ENCODE results near the gene CSH2.

CSH2 gene

GRCh38 chr17:63854709-63855108 lies 18.8 kb downstream of the CSH2 start:
- DNase-seq (ENCODE audit: low read depth), result no peak

GRCh38 chr17:63853260-63853659 lies 20.2 kb downstream of the CSH2 start:
- no peak for DNase-seq (ENCODE audit: low read depth)

DNA sequence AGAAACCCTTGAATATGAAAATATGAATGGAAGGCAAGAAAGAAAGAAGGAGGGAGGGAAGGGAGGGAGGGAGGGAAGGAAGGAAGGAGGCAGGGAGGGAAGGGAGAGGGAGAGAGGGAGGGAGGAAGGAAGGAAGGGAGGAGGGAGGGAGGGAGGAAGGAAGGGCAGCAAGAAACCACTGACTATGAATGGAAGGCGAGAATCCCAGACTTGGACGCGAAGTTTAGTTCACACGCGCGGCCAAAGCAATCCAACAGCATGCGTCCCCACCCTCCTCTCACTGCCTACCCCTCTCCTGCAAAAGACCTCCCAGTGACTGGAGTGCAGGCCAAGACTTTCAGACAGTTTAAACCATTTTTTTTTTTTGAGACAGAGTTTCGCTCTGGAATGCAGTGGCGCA lies 23.1 kb downstream of the CSH2 start:
- DNase-seq (ENCODE audit: low read depth), result no peak

DNA sequence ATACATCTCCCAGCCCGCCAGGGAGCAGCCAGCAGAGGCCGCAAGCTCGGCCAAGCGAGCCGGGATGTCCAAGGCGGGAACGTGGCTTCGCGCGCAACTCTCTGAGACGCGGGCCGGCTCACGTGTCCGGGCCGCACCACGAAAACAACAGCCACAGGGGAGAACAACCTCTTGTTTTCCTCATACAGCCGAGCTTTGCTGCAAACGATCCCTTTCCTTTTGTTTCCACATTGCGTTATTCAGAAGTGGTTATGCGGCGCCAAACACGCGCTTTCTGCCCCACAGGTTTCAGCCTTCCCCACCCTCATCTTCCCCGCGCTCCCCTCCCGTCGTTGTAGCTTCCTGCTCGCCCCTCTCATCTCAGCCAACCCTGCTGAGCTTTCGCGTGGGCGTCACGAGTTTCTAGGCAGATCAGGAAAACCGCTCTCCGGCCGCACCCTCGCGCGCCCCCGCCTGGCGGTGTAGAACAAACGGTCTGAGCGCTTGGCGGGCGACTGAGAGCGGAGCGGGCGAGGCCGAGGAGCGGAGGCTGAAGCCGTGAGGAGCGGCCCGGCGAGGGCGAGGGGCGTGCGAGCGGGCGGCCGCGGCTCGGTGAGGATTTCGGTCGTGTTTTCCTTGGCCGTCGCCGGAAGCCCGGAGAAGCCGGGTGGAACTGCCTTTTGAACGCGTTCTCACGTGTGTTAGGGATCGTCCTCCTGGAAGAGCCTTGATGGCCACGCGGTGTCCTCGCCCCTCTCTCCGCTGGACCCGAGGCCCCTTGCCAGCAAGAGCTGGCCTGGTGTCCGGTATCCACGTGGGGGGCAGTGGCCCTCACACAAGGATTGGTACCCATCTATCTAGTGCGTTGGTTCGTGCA lies 24.4 kb downstream of the CSH2 start:
- DNase-seq (ENCODE audit: low read depth), result peak; percentile 87

DNA sequence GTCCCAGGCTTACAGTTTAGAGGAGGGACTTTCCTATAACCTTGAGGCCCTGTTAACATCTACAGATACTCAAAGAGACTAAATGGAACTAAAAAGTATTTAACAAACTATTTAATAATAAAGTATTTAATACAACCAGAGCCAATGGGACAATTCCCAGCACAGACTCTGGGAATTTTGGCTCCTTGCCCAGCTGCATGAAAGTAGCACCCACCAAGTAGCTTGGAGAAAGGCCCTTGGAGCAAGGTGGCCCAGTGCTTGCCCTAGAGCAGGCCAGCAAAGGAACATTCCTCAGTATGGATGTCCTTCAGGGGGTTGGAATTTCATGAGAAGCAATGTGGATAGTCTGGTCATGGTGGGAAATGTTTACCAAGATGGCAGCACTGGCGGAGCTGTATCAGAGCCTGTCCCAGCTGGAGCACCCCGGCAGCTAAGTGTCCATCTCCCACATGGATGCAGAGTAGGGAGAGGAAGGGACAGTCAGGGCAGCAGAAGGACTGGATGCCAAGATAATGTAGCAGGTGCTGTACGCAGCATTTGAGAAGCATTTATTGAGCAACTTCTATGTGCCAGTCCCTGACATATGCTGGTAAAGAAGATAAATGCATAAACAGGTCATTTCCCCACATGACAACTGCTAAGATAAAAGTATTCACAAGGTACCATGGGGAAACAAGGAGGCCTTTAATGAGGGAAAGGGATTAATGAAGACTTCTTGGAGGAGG lies 25.8 kb downstream of the CSH2 start:
- no peak for DNase-seq (ENCODE audit: low read depth)

- DNase-seq (ENCODE audit: low read depth), result no peak
These were observed 28.0 kb downstream of the CSH2 start for GRCh38 chr17:63845509-63845908.

DNA sequence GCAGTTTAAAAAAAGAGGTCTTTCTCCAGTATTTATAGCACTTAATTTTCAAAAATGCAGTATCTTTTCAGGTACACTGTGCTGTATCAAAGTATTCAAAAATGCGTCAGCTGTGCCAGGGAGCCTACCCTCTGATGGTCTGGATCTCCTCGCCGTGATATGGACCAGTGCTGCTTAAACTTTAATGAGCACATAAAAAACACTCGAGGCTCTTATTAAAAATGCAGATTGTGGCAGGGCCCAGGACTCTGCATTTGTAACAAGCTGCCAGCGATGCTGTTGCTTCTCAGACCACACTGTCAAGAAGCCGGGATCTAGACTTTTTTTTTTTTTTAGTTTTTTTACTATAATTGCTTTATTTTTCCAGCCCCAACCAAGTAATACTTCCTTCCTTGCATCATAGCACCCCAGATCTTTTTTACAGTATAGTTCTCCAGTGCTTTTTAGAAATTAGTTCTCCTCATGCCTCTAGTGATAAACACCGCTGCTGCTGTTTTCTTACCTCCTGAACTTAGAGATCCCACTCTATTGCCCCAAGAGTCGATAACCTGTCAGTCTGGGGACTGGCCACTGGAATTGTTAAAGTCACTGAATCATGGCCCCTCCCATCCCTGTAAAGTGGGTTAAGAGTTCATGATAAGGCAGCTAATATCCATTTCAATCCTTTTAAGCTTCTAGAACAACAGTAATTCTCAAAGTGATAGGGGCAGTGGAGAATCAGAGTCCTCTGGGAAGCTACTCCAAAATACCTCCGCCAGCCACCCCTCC lies 29.4 kb downstream of the CSH2 start:
- DNase-seq (ENCODE audit: low read depth), result no peak

DNA sequence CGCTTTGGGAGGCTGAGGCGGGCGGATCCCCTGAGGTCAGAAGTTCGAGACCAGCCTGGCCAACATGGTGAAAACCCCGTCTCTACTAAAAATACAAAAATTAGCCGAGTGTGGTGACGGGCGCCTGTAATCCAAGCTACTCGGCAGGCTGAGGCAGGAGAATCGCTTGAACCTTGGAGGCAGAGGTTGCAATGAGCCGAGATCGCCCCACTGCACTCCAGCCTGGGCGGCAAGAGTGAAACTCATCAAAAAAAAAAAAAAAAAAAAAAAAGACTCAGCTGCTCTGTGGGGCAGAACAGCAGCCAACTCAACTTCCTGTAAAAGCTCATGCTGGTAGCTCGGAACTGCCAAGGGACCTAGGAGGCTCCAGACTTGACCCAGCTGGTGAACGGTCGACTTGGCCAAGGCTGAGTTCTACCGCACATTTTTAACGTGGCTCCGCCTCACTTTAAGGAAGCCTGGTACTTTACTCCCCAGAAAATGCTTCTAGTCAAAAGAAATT lies 30.0 kb downstream of the CSH2 start:
- peak; percentile 52 for DNase-seq (ENCODE audit: low read depth)

- peak; percentile 97 for DNase-seq (ENCODE audit: low read depth)
These were observed 30.7 kb downstream of the CSH2 start, which contains the start of gene SMARCD2 for GRCh38 chr17:63842540-63843386. SMARCD2 (minus strand) TSS chr17:63842685; CDS start chr17:63842674, 11 bp downstream.

DNA sequence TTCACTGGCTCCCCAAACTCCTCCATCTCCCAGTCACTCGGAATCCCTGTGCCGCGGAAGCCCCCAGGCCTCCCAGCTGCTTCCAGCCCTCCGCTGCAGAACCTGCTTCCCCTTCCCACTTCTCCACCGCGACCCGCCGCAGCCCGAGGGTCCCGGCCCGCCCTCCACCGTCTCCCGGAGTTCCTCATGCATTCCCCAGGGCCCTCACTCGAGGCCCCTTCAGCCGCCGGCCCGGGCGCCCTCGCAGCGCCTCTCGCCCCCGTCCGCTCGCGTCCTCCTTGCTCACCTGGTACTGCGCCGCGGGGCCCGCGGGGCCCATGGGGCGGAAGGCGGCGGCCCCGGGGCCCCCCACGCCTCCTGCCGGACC lies 31.3 kb downstream of the CSH2 start:
- peak; percentile 45 for DNase-seq (ENCODE audit: low read depth)

- DNase-seq (ENCODE audit: low read depth), result no peak
These were observed 31.9 kb downstream of the CSH2 start for GRCh38 chr17:63841350-63842172.

- DNase-seq (ENCODE audit: low read depth), result no peak
These were observed 32.7 kb downstream of the CSH2 start for GRCh38 chr17:63840591-63841349.

- no peak for DNase-seq (ENCODE audit: low read depth)
These were observed 34.8 kb downstream of the CSH2 start for GRCh38 chr17:63838631-63839171.

DNA sequence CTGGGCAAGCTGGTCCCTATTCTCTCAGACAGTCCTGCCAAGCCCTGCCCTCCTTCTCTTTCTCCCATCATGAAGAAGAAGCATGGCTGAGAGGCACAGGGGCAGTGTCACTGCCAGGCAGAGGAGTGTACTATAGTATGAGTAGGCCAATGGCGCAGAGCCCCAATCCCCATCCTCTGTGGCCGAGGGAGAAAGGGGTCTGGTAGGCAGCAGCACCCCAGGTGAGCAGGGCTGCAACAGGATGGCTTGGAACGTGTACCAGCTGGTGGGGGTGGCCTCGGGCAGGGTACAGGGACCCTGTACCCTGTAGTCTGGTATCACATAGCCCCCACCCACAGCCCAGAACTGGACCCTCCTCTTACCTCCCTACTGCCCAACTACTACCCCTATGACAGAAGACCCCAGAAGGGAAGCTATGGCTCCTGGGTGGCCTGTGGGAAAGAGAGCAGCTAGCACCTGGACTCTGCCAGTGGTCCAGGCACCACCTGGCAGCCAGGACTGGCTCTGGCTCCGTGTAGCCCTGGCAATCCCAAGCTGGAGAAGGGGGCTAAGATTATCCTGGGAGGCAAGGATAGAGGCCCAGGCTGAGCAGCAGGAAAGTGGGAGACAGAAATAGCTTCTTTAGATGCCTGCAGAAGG lies 35.4 kb downstream of the CSH2 start:
- DNase-seq (ENCODE audit: low read depth), result no peak

DNA sequence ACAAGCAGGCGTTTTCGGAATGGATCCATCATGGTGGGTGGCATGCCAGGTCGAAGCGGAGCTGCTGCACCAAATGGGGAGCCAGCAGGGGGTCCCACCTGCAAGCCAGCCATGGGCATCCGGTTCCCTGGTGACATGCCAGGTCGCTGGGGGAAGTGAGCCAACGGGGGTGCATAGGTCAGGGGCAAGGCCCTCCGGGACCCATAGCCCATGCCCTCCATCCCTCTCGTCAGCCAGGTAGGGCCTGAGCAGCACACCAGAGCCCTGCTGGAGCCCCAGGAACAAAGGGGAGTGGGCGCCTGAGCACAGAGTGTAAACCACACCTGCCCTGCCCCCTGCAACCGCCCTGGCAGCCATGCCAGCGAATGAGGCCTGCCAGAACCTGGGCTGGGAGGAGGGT lies 36.0 kb downstream of the CSH2 start:
- no peak for DNase-seq (ENCODE audit: low read depth)

- DNase-seq (ENCODE audit: low read depth), result no peak
These were observed 36.7 kb downstream of the CSH2 start for GRCh38 chr17:63836811-63837210.

DNA sequence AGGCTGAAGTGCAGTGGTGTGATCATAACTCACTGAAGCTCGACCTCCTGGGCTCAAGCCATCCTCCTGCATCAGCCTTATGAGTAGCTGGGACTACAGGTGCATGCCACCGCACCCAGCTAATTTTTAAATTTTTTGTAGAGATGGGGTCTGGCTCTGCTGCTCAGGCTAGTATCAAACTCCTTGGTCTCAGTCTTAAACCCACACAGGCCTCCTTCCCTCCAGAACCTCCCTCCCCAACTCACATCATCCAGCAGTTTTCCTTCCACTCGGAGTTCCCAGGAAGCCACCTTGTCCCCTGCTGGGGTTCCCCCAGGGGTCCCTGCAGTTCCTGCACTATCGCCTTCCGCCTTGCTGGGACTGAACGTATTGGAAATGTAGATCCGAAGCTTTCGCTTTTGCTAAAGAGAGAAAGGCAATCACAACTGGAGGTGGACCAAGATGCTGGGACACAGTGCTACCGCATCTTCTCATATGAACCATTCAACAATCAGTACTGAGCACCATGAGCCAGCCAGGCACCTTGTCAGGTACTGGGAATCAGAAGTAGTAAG lies 38.2 kb downstream of the CSH2 start:
- no peak for DNase-seq (ENCODE audit: low read depth)

GRCh38 chr17:63834431-63835166 lies 38.9 kb downstream of the CSH2 start:
- DNase-seq (ENCODE audit: low read depth), result peak; percentile 60
